T follicular helper cell (primary cell): ENCODE measurements around the gene IL17C.

Experiments used
- DNase-seq: peaks from one replicate; pipeline ENCODE4 v3.0.0-alpha.2; 2020; ENCODE audit warnings: low read depth

The IL17C gene

GRCh38 chr16:88610080-88610479 is 28.3 kb upstream of the IL17C start:
- no peak for DNase-seq

- no peak for DNase-seq
These were observed 27.2 kb upstream of the IL17C start for GRCh38 chr16:88610909-88611812.

- no peak for DNase-seq
These were observed 25.1 kb upstream of the IL17C start for GRCh38 chr16:88613293-88613692.

GRCh38 chr16:88613911-88614817 is 24.2 kb upstream of the IL17C start:
- no peak for DNase-seq

GRCh38 chr16:88614818-88615580 is 23.4 kb upstream of the IL17C start:
- DNase-seq, result no peak

GRCh38 chr16:88616320-88616719 is 22.1 kb upstream of the IL17C start:
- DNase-seq, result no peak

- no peak for DNase-seq
These were observed 21.6 kb upstream of the IL17C start for GRCh38 chr16:88616736-88617135.

- no peak for DNase-seq
These were observed 20.9 kb upstream of the IL17C start for GRCh38 chr16:88617268-88618031.

- no peak for DNase-seq
These were observed 20.0 kb upstream of the IL17C start for GRCh38 chr16:88618182-88618955.

GRCh38 chr16:88618956-88619667 is 19.3 kb upstream of the IL17C start:
- DNase-seq, result no peak

- DNase-seq, result peak; percentile 68
These were observed 18.2 kb upstream of the IL17C start for GRCh38 chr16:88619859-88620815.

- DNase-seq, result no peak
These were observed 16.2 kb upstream of the IL17C start for GRCh38 chr16:88622125-88622524.

- DNase-seq, result no peak
These were observed 15.5 kb upstream of the IL17C start for GRCh38 chr16:88622866-88623265.

GRCh38 chr16:88623858-88624257 is 14.5 kb upstream of the IL17C start:
- DNase-seq, result no peak

- DNase-seq, result no peak
These were observed 13.9 kb upstream of the IL17C start for GRCh38 chr16:88624481-88624880.

- no peak for DNase-seq
These were observed 13.3 kb upstream of the IL17C start for GRCh38 chr16:88624977-88625576.

- DNase-seq, result no peak
These were observed 11.7 kb upstream of the IL17C start for GRCh38 chr16:88626646-88627045.
